H9 (cell line): ENCODE results near the gene KCTD16. TPM values are rescaled to one million over a fixed set of nuclear protein-coding genes. Genes with fewer than 3 reads are reported as not detected.

Experiments
- DNase-seq: peaks from one replicate; pipeline ENCODE4 v3.0.0-alpha.2; 2017
- H2AFZ ChIP-seq: one replicate; pipeline ENCODE4 v1.6.1; 2013; ENCODE audit warnings: mild to moderate bottlenecking, low read length, control low read depth, moderate library complexity
- H2AK5ac ChIP-seq: 2 replicates; pipeline ENCODE4 v1.6.1; 2013; ENCODE audit warnings: low read length, control low read depth, mixed read lengths; ENCODE audit not compliant: insufficient read length
- H2BK120ac ChIP-seq: one replicate; pipeline ENCODE4 v1.6.1; 2013; ENCODE audit warnings: low read depth, mild to moderate bottlenecking, low read length, control low read depth, inconsistent platforms; ENCODE audit not compliant: poor library complexity, severe bottlenecking
- H2BK12ac ChIP-seq: 2 replicates; pipeline ENCODE4 v1.6.1; 2013; ENCODE audit warnings: low read length, control low read depth, mixed read lengths, low read depth; ENCODE audit not compliant: insufficient read length
- H2BK15ac ChIP-seq: 2 replicates; pipeline ENCODE4 v1.6.1; 2013; ENCODE audit warnings: low read depth, low read length, control low read depth
- H2BK20ac ChIP-seq: one replicate; pipeline ENCODE4 v1.6.1; 2013; ENCODE audit warnings: low read depth, mild to moderate bottlenecking, low read length, control low read depth, inconsistent platforms; ENCODE audit not compliant: poor library complexity, severe bottlenecking
- H2BK5ac ChIP-seq: 2 replicates; pipeline ENCODE4 v1.6.1; 2013; ENCODE audit warnings: low read length, control low read depth, mixed read lengths; ENCODE audit not compliant: insufficient read length
- H3K14ac ChIP-seq: 2 replicates; pipeline ENCODE4 v1.6.1; 2013; ENCODE audit warnings: low read length, control low read depth; ENCODE audit not compliant: insufficient read depth
- H3K18ac ChIP-seq: 2 replicates; pipeline ENCODE4 v1.6.1; 2013; ENCODE audit warnings: low read depth, mild to moderate bottlenecking, mixed read lengths, low read length, control low read depth; ENCODE audit not compliant: insufficient read length
- H3K23ac ChIP-seq: 2 replicates; pipeline ENCODE4 v1.6.1; 2013; ENCODE audit warnings: low read length, control low read depth, mixed read lengths, low read depth; ENCODE audit not compliant: insufficient read length
- H3K23me2 ChIP-seq: 2 replicates; pipeline ENCODE4 v1.6.1; 2013; ENCODE audit warnings: low read depth, mild to moderate bottlenecking, mixed read lengths, low read length, control low read depth; ENCODE audit not compliant: insufficient read length, poor library complexity, severe bottlenecking
- H3K27ac ChIP-seq: 2 replicates; pipeline ENCODE4 v1.5.1; 2013; ENCODE audit warnings: low read length, control low read depth, mixed read lengths, low read depth; ENCODE audit not compliant: insufficient read length
- H3K27me3 ChIP-seq: 2 replicates; pipeline ENCODE4 v1.6.1; 2013; ENCODE audit warnings: low read length, control low read depth, inconsistent platforms; ENCODE audit not compliant: insufficient read depth
- H3K4ac ChIP-seq: 2 replicates; pipeline ENCODE4 v1.6.1; 2013; ENCODE audit warnings: low read depth, mild to moderate bottlenecking, control low read depth, inconsistent platforms, low read length, moderate library complexity
- H3K4me1 ChIP-seq: 2 replicates; pipeline ENCODE4 v1.6.1; 2013; ENCODE audit warnings: low read length, control low read depth, inconsistent platforms; ENCODE audit not compliant: insufficient read depth
- H3K4me2 ChIP-seq: 2 replicates; pipeline ENCODE4 v1.6.1; 2013; ENCODE audit warnings: low read length, control low read depth, mixed read lengths; ENCODE audit not compliant: insufficient read length, insufficient read depth
- H3K56ac ChIP-seq: 2 replicates; pipeline ENCODE4 v1.6.1; 2013; ENCODE audit warnings: low read depth, mild to moderate bottlenecking, mixed read lengths, low read length, control low read depth; ENCODE audit not compliant: insufficient read length
- H3K79me1 ChIP-seq: 2 replicates; pipeline ENCODE4 v1.6.1; 2013; ENCODE audit warnings: low read depth, mild to moderate bottlenecking, moderate library complexity, low read length, control low read depth, inconsistent platforms; ENCODE audit not compliant: insufficient read depth, poor library complexity, severe bottlenecking
- H3K79me2 ChIP-seq: 2 replicates; pipeline ENCODE4 v1.6.1; 2013; ENCODE audit warnings: low read length, control low read depth, inconsistent platforms; ENCODE audit not compliant: insufficient read depth
- H3K9ac ChIP-seq: 2 replicates; pipeline ENCODE4 v1.6.1; 2013; ENCODE audit warnings: low read length, control low read depth, mixed read lengths; ENCODE audit not compliant: insufficient read length; ENCODE audit errors: extremely low read depth
- H3K9me3 ChIP-seq: one replicate; pipeline ENCODE4 v1.6.1; 2013; ENCODE audit warnings: low read depth, low read length, inconsistent platforms; ENCODE audit not compliant: control insufficient read depth
- H3T11ph ChIP-seq: one replicate; pipeline ENCODE4 v1.6.1; 2013; ENCODE audit warnings: mild to moderate bottlenecking, low read length, control low read depth, inconsistent platforms
- H4K20me1 ChIP-seq: one replicate; pipeline ENCODE4 v1.6.1; 2013; ENCODE audit not compliant: control insufficient read depth, insufficient read length, insufficient read depth
- H4K5ac ChIP-seq: 2 replicates; pipeline ENCODE4 v1.6.1; 2013; ENCODE audit warnings: low read depth, mild to moderate bottlenecking, mixed read lengths, low read length, control low read depth; ENCODE audit not compliant: insufficient read length
- H4K8ac ChIP-seq: replicated peaks from 2 replicates; pipeline ENCODE4 v1.6.1; 2013; ENCODE audit warnings: low read length, control low read depth, mixed read lengths, low read depth; ENCODE audit not compliant: insufficient read length
- H4K91ac ChIP-seq: 2 replicates; pipeline ENCODE4 v1.6.1; 2013; ENCODE audit warnings: low read depth, mild to moderate bottlenecking, moderate library complexity, mixed read lengths, low read length, control low read depth; ENCODE audit not compliant: insufficient read length
- H3K27ac Mint-ChIP-seq, 3 experiments: 2 replicates in 2 of 3; 3 replicates in 1 of 3; pipeline ENCODE4 v1.8.0; 2020 to 2021; ENCODE audit warnings: mixed read lengths in 3 of 3, mild to moderate bottlenecking in 1 of 3, moderate library complexity in 1 of 3
- H3K27me3 Mint-ChIP-seq: 2 replicates; pipeline ENCODE4 v1.8.0; 2021; ENCODE audit warnings: low read depth, mild to moderate bottlenecking, moderate library complexity, mixed read lengths
- H3K36me3 Mint-ChIP-seq, 3 experiments: 2 replicates in 2 of 3; 3 replicates in 1 of 3; pipeline ENCODE4 v1.8.0; 2020 to 2021; ENCODE audit warnings: low read depth in 3 of 3, mixed read lengths in 3 of 3; ENCODE audit not compliant: insufficient read depth in 1 of 3
- H3K4me1 Mint-ChIP-seq, 2 experiments: 2 replicates each; pipeline ENCODE4 v1.8.0; 2020; ENCODE audit warnings: mixed read lengths in 2 of 2
- H3K4me3 Mint-ChIP-seq, 2 experiments: 2 replicates in 1 of 2; 3 replicates in 1 of 2; pipeline ENCODE4 v1.8.0; 2020 to 2021; ENCODE audit warnings: mild to moderate bottlenecking in 2 of 2, mixed read lengths in 2 of 2, moderate library complexity in 1 of 2
- H3K9me3 Mint-ChIP-seq, 2 experiments: 2 replicates in 1 of 2; 3 replicates in 1 of 2; pipeline ENCODE4 v1.8.0; 2020; ENCODE audit warnings: mild to moderate bottlenecking in 2 of 2, mixed read lengths in 2 of 2, moderate library complexity in 1 of 2
- CTCF ChIP-seq: fragments of 200-600 bp; sonication (generic); conservative IDR thresholded peaks from 3 replicates; pipeline ENCODE4 v1.8.0; 2021; ENCODE audit warnings: antibody characterized with exemption, mild to moderate bottlenecking
- WGBS: extraction: QIAGEN DNeasy Blood & Tissue Kit; methylation state at CpG from one replicate; pipeline ENCODE4 v1.1.7; 2013; ENCODE audit warnings: missing lambda C conversion rate, low lambda C conversion rate, mixed read lengths; ENCODE audit not compliant: insufficient read length; ENCODE audit errors: extremely low coverage; 5-methylcytosine and 5-hydroxymethylcytosine counted together
- total RNA-seq: library from RNA; stranded (reverse); gene quantifications from 2 replicates; pipeline ENCODE4 v1.2.1, GENCODE V29; 2021

The KCTD16 gene
- total RNA-seq, 1 experiment from 2014 or later, result 0.09 TPM

GRCh38 chr5:144403058-144403457 lies 232.4 kb downstream of the KCTD16 start:
- Histone ChIP-seq H3K9me3 (no peaks in the 10 kb centered on the region), H4K91ac (no peak overlapping the region), H3K9ac (no peak overlapping the region), H3K18ac (no peak overlapping the region), H2BK12ac (no peak overlapping the region), H3K23ac (no peak overlapping the region), H4K5ac (no peak overlapping the region), H2AK5ac (no peak overlapping the region), H2BK15ac (no peak overlapping the region), H2BK20ac (no peak overlapping the region), H3K27ac (no peak overlapping the region), H2BK120ac (no peak overlapping the region), H3K79me1 (no peaks in the 10 kb centered on the region), H3K79me2 (peaks cover 1% of the 10 kb centered on the region; the same call in 1 of the 2 replicates), H2BK5ac (no peak overlapping the region), H3K23me2 (no peaks in the 10 kb centered on the region), H3K4me1 (no peaks in the 10 kb centered on the region), H3T11ph (no peak overlapping the region), H3K4ac (no peak overlapping the region), H4K20me1 (no peaks in the 10 kb centered on the region), H3K27me3 (no peaks in the 10 kb centered on the region), H2AFZ (no peak overlapping the region), H3K14ac (no peak overlapping the region), H4K8ac (no peak overlapping the region), H3K56ac (no peak overlapping the region), H3K4me2 (no peak overlapping the region)
- DNase-seq, result no peak
- no CpG with 5 or more reads among the region's 2 CpGs for WGBS
- Mint-ChIP-seq H3K27me3 (peaks cover 1% of the 10 kb centered on the region; the same call in 1 of the 2 replicates), H3K4me3 (no peak overlapping the region), H3K36me3 (no peaks in the 10 kb centered on the region), H3K27ac (no peak overlapping the region), H3K9me3 (no peaks in the 10 kb centered on the region; a peak in 1 of 5 replicates), H3K4me1 (peaks cover 5% of the 10 kb centered on the region in 2 experiments; a peak in 3 of 4 replicates)
- no peak for TF ChIP-seq CTCF
